Measurements from ENCODE around the gene TTR.

TTR gene

GRCh38 chr18:31591628-31592027 is at the start of gene TTR:
TSS of gene TTR (plus strand) at chr18:31591877. CDS start at chr18:31591903, 26 bp downstream.
- DNase-seq (ENCODE audit: low read depth in 1 of 2, low spot score in 1 of 2) = no peak

- no peak for DNase-seq (ENCODE audit: low read depth in 1 of 2, low spot score in 1 of 2)
Measured at GRCh38 chr18:31546476-31546875, 45.2 kb upstream of the TTR start.

GRCh38 chr18:31548853-31549252 is 42.8 kb upstream of the TTR start:
- DNase-seq (ENCODE audit: low read depth in 1 of 2, low spot score in 1 of 2) = no peak

- DNase-seq (ENCODE audit: low read depth in 1 of 2, low spot score in 1 of 2) = no peak
Measured at GRCh38 chr18:31549416-31549815, 42.3 kb upstream of the TTR start.

GRCh38 chr18:31551883-31552282 is 39.8 kb upstream of the TTR start:
- no peak for DNase-seq (ENCODE audit: low read depth in 1 of 2, low spot score in 1 of 2)

- DNase-seq (ENCODE audit: low read depth in 1 of 2, low spot score in 1 of 2) = no peak
Measured at GRCh38 chr18:31553800-31554199, 37.9 kb upstream of the TTR start.

- no peak for DNase-seq (ENCODE audit: low read depth in 1 of 2, low spot score in 1 of 2)
Measured at GRCh38 chr18:31554776-31555175, 36.9 kb upstream of the TTR start.

- DNase-seq (ENCODE audit: low read depth in 1 of 2, low spot score in 1 of 2) = peak in 1 of 2 donors; percentile 32
Measured at GRCh38 chr18:31555971-31556747, 35.5 kb upstream of the TTR start.

- DNase-seq (ENCODE audit: low read depth in 1 of 2, low spot score in 1 of 2) = no peak
Measured at GRCh38 chr18:31557446-31557845, 34.2 kb upstream of the TTR start.

- DNase-seq (ENCODE audit: low read depth in 1 of 2, low spot score in 1 of 2) = no peak
Measured at GRCh38 chr18:31558567-31558966, 33.1 kb upstream of the TTR start.

GRCh38 chr18:31562726-31563125 is 29.0 kb upstream of the TTR start:
- no peak for DNase-seq (ENCODE audit: low read depth in 1 of 2, low spot score in 1 of 2)

- no peak for DNase-seq (ENCODE audit: low read depth in 1 of 2, low spot score in 1 of 2)
Measured at GRCh38 chr18:31563778-31564177, 27.9 kb upstream of the TTR start.

GRCh38 chr18:31565345-31565744 is 26.3 kb upstream of the TTR start:
- DNase-seq (ENCODE audit: low read depth in 1 of 2, low spot score in 1 of 2) = no peak

- no peak for DNase-seq (ENCODE audit: low read depth in 1 of 2, low spot score in 1 of 2)
Measured at GRCh38 chr18:31565782-31566512, 25.7 kb upstream of the TTR start.

- no peak for DNase-seq (ENCODE audit: low read depth in 1 of 2, low spot score in 1 of 2)
Measured at GRCh38 chr18:31566576-31567306, 24.9 kb upstream of the TTR start.

- DNase-seq (ENCODE audit: low read depth in 1 of 2, low spot score in 1 of 2) = no peak
Measured at GRCh38 chr18:31572368-31572767, 19.3 kb upstream of the TTR start.

GRCh38 chr18:31573051-31573450 is 18.6 kb upstream of the TTR start:
- no peak for DNase-seq (ENCODE audit: low read depth in 1 of 2, low spot score in 1 of 2)

GRCh38 chr18:31574359-31574758 is 17.3 kb upstream of the TTR start:
- DNase-seq (ENCODE audit: low read depth in 1 of 2, low spot score in 1 of 2) = no peak

- no peak for DNase-seq (ENCODE audit: low read depth in 1 of 2, low spot score in 1 of 2)
Measured at GRCh38 chr18:31575515-31576257, 16.0 kb upstream of the TTR start.

GRCh38 chr18:31576670-31577069 is 15.0 kb upstream of the TTR start:
- DNase-seq (ENCODE audit: low read depth in 1 of 2, low spot score in 1 of 2) = no peak

- no peak for DNase-seq (ENCODE audit: low read depth in 1 of 2, low spot score in 1 of 2)
Measured at GRCh38 chr18:31577195-31577594, 14.5 kb upstream of the TTR start.
